GM18867 (cell line): ENCODE results near the gene CFAP161.

ENCODE experiments used
- ATAC-seq: cut with Tn5 transposase; IDR thresholded peaks from one replicate; pipeline ENCODE4 v1.9.1; 2021; ENCODE audit warnings: mild to moderate bottlenecking, moderate library complexity; ENCODE audit not compliant: unreplicated experiment

Gene CFAP161, protein sequence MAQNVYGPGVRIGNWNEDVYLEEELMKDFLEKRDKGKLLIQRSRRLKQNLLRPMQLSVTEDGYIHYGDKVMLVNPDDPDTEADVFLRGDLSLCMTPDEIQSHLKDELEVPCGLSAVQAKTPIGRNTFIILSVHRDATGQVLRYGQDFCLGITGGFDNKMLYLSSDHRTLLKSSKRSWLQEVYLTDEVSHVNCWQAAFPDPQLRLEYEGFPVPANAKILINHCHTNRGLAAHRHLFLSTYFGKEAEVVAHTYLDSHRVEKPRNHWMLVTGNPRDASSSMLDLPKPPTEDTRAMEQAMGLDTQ

DNA sequence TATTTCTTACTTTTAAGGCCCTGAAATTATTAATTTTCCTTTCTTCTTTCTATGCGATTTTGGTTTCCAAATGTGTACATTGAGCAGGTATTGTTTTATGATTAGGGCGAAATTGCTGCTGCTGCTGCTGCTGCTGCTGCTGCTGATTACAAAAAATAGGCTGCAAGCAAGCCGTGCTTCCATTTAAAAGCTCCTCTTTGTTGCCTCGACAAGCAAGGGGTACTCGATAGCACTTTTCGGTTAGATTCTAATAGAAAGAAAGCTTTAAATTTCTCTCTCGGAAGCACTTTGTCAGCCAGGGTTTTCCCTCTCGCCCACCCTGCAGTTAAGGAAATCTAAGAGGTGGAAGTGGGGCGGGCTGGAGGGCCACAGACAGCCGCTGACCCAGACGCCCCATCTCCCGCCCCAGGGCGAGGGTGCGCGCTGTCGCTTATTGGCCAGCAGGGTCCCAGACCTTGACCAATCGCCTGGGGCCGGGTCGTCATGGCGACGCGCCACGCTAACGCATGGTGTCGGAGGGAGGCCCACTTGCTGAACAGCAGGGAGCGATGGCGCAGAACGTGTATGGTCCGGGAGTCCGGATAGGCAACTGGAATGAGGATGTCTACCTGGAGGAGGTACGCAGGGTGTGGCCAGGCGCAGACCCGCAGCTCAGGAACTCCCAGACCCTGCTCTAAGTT lies at the start of gene CFAP161:
TSS of gene CFAP161 (plus strand) at position 489 of the 680 bp plus-strand sequence. CDS start at position 549, 60 bp downstream.
- ATAC-seq: no peak

DNA sequence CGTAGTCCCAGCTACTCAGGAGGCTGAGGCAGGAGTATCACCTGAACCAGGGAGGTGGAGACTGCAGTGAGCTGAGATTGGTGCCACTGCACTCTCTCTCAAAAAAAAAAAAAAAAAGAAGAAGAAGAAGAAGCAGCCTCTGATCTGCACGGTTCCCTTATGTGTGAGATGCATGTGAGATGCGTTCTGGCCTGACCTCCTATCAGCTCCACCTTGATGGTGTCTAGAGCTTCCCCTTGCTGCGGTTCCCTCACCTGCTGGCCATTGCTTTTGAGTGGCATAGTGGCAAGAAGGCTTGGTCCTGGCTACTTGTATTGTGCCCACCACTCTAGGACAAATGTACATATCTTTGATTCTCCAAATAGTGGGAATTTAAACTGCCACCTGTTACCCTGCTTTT lies 49.4 kb upstream of the CFAP161 start:
- ATAC-seq: no peak

DNA sequence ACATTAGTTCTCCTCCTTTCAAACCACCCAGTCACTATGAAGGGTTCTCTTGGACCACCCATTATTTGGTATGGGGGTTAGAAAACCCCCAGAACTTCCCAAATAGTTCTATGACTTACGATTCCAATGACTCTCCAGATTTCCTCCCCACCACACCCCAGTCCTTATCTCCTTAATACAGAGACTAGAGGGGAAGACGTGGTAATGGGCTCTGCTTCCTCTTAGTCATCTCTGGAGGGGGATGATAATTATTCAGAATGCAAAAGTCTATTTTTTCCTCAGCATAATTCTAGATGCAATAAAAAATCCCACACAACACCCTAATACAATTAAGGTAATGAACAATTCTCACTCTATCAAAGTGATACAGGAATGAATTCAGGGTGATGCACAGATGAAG lies 48.9 kb upstream of the CFAP161 start:
- no peak for ATAC-seq

DNA sequence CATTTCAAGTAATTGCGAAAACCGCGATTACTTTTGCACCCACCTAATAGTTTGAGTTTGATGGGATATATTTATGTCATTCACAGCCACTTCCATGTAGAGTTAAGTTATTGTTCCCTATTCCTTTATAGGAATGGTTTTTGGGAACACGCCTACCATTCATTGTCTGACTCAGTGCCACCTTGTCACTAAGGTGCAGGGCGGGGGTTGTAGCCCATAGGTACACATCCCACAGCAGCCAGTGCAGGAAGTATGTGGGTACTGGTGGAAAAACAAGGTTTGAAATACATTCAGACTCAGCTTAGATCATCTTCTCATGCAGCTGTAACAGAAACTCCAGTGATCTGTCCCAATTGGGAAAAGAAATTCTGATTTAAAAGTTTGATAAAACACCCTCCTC lies 48.2 kb upstream of the CFAP161 start:
- no peak for ATAC-seq

DNA sequence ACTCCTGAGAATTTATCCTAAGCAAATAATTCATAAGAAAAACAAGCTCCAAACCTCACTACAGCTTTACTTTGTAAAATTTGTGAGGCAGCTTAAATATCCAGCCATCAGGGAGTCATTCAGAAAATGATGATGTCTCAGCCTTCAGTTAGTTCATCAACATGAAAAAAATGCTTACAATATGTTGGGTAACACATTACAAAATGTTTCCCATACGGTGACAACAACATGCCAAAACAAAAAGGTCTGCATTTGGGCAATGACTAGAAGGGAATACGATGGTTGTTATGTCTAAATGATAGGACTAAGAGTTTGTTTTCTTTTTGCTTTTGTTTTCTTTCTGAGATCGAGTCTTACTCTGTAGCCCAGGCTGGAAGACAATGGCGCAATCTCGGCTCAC lies 47.0 kb upstream of the CFAP161 start:
- no peak for ATAC-seq

DNA sequence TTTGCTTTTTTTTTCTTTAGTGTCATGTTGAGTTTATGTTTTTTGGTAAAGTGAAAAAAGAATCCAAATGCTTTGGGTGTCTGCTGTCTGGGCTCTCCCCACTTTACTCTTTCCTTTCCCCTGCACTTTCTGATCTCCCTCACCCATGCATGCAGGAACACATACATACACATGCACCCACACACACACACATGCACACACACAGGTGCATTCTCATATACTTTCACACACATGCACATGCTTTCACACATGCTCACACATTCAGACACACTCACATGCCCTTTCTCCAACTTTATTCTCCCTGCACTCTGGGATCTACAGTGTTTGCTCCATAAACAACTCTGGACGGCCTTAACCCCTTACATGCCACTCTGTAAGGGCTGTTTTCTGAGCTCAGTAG lies 46.4 kb upstream of the CFAP161 start:
- no peak for ATAC-seq

DNA sequence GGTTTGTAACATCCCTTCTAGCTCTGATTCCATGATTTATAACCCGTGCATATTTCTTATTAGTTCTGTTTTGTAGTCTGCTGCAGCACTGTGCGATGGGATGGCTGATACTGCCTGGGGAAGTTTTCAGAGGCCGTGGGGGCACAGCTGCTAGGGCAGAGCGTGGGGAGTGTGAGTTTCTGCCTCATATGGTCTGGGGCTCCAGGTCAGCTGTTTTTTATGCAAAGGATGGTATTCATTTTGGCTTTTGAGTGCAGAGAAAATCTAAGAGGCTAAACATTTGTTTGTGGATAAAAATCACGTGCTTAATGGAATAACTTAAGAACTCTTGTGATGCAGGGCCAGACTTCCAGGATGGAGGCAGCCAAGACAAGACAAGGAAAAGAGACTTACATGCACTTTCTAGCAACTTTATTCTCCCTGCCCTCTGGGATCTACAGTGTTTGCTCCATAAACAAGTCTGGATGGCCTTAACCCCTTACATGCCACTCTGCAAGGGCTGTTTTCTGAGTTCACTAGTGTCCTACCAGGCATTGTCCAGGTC lies 45.5 kb upstream of the CFAP161 start:
- no peak for ATAC-seq

DNA sequence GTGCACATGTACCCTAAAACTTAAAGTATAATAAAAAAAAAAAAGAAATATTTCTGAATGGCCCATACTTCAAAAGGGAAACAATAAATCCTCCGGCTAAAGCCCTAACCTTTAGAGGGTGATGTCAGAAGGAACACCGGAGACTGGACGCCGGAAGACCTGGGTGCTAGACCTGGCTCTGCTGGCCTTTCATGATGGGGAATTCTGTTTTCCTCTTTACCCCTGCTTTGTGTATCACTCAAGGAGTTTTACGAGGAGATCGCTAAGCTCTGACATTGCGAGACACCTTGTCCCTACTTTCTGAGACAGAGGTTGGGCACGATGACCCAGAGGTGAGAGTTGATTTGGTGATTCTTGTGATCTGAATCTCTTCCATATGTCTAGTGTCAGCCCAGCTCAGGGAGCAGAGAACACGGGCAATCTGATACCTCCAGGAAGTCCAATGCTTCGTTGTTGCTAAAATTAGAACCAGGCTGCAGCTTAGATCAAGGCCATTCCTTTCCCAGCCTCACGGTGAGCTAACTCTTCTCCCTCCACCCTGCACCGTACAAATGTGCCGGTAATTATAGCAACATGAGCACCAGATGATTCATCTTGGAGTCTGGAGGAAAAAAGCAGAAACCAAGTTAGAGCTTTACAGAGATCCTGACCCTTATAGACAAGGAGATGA lies 42.0 kb upstream of the CFAP161 start:
- no peak for ATAC-seq

DNA sequence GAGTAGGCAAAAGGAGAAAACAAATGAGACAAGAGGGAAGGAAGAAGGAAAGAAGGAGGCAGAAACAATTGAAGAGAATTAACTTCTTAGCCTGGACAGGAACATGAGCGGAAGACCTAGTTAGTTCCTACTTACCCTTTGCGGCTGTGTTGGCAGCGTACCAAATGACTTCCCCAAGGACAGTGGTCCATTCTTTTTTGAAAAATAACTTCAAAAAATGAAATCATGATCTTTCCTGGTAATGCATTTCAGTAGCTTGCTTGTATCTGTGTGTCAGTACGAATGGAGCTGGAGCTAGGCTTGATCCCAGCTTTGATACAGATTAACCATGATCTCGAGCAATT lies 41.5 kb upstream of the CFAP161 start:
- ATAC-seq: no peak

DNA sequence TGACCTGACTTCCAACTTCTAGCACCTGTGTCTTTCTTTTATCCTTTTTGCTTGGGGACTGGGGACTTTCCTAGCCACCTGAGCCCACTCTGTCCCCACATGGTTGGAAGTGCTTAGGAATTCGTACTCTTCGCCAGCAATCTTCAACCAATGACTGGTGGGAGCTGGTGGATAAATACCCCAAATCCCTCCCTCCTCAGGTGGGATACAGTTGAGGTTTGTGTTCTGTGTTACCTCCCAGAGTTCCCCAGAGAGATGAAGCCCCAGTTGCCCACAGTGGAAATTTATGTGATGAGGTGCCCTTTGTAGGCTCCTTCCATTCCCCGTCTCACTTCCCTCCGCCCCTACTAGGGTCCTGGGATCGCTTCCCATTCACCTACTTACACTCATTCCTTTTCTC lies 40.1 kb upstream of the CFAP161 start:
- no peak for ATAC-seq

DNA sequence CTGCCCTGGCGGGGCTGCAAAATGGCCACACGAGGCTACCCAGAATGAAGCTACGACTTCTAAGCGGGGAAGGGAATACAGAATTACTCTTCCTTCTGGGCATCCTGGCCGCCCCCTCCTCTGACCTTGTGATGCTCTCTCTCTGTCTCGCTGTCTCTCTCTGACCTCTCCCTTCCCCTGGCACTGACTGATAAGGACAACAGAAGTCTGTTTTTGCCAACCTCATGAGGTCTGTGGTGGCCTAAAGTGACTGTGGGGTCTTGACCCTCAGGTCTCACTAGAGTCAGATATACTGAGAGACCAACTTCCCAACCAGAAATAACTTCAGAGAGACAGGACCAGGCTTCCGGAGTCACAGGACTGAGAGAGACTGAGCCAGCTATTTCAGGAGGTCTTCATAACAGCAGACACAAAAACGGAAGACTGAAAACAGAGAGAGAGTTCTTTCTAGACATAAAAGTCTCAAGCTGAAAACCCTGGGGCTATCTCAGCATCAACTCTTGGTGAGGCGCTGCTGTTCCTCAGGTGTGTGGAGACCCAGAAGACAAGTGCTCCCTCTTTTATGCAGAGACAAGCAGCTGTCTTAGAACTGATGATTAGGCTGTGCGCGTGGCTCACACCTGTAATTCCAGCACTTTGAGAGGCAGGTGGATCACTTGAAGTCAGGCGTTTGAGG lies 38.2 kb upstream of the CFAP161 start:
- ATAC-seq: no peak

DNA sequence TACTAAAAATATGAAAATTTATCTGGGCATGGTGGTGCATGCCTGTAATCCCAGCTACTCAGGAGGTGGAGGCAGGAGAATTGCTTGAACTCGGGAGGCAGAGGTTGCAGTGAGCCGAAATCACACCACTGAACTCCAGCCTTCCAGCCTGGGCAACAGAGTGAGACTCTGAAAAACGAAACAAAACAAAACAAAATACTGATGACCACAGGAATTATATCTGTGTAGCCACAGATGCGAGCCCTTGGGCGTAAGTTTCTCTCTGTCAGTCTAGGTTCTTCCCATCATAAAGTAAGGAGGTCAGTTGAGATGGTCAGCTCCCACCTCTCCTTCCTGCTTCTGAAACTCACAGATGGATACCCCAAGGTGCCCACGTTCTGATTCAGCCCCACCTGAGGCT lies 37.7 kb upstream of the CFAP161 start:
- ATAC-seq: no peak

DNA sequence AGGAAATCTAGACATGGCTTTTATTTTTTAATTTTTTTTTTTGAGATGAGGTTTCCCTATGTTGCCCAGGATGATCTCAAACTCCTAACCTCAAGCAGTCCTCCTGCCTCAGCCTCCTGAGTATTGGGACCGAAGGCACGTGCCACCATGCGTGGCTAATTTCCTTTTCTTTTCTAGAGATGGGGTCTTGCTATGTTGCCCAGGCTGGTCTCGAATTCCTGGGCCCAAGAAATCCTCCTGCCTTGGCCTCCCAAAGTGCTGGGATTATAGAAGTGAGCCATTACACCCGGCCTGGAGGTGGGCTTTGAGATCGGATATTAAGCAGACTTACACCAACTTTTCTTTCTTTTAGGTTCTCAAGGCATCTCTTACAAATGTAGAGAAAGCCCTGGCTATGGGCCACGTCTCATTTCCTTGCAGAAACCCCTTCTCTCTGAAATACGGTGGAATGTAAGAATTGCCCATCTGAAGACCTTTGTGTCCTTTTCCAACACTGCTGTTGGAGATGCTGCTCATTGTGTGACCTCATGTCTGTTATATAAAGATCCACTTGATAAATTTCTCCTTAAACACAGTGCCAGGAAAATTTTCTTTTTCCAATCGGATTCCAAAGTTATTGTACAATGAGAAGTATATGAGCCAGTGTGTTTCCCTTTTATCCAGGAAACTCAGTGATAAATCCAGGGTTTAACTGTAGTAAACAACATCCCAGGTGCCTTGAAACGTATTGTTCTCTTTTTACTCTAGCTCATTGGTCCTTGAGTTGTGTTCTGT lies 36.8 kb upstream of the CFAP161 start:
- ATAC-seq: no peak

DNA sequence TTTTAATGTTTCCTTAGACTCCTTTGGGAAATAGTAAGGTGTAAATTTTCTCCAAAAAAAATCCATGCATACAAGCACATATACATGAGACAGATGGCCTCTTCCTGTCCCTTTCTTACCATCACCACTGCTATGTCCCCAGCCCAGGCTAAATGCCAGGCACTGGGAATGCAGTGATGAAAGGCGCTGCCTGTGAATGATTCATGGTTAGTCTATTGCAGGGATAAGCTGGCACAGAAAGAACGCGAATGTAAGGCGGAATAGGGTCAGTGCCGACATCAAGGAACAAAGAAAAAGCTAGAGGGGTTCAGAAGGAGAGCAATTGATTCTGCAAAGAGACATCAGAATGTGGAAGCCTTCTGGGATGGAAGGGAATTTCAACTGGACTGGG lies 36.2 kb upstream of the CFAP161 start:
- ATAC-seq: no peak

DNA sequence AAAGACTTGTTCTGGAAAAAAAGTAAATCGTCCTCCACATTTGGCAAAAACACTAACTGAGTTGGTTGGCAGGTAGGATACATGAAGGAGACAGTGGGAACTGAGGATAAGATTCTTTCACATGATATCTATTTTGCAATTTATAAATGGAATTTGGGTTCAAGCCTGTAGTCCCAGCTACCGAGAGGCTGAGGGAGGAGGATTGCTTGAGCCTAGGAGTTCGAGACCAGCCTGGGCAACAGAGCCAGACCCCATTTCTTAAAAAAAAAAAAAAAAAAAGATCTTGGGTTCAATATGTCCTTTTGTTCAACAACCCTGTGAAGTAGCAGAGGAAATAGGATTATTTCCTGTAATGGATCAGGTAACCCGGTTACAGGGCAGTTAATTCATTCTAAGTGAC lies 35.7 kb upstream of the CFAP161 start:
- no peak for ATAC-seq

DNA sequence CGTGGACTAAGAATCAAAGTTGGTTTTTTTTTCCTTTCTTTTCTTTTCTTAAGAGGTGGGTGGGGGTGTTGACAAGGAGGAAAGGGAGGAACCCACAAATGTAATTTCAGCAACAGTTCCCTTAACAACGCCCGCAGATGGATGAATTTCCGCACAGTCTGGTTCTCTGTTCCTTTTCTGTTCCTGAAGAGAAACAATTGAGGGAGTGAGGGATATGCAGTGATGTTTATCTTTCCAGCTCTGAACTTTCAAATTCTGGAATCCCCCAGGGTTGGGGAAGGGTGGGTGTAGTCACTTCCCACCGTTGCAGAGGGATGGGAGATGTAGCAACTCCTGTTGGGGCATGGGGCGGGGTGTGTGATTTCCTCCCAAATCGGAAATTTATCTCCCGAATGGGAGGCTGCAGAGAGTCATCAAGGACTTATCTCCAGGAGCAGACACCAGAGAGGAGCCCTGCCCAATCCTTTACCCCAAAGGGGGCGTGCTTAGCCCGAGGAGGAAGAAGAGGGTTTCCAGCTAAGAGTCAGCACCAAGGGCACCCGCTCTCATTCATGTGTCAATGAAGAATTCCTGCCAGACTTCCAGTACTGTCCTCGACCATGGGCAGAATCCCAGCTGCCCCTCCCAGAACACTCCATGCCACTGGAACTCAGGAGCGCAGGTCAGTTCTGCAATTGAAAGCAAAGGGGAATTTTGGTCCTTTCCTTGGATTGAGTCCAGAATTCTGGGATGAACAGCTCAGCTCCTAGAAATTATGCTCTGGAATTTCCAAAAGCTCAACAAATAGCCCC lies 35.0 kb upstream of the CFAP161 start:
- ATAC-seq: no peak

DNA sequence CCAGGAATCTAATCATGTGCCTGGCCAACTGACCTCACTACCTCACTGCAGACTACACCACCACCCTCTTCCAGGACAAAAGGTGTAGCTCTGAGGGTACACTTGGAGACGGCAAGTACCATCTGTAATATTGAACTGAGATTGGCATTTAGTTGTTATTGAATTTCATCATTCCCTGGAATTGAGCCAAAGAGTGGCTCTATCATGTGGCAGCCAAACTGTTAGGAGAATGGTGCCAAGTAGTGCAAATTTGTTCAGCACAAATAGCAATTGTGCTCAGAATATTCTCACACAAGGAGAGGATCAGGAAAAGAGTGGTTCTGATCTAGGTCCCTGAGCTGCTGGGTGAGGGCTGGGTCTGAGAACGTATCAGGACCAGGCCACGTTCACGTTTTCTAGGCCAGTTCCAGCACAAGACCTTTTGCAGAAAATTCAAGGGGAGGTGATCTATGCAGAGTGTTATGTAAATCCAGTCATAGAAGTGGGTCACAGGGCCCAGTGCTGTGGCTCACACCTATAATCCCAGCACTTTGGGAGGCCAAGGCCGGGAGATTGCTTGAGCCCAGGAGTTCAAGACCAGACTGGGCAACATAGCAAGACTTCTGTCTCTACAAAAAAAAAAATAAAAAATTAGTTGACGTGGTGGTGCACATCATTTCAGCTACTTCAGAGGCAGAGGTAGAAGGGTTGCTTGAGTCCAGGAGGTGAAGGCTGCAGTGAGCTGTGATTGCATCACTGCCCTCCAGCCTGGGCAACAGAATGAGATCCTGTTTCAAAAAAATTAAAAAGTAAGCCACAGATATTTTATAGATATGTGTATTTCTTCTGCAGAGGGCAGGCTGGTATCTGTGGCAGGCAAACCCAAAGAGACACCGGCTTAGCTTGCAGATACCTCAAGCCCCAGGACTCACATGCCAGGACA lies 31.9 kb upstream of the CFAP161 start:
- ATAC-seq: no peak

DNA sequence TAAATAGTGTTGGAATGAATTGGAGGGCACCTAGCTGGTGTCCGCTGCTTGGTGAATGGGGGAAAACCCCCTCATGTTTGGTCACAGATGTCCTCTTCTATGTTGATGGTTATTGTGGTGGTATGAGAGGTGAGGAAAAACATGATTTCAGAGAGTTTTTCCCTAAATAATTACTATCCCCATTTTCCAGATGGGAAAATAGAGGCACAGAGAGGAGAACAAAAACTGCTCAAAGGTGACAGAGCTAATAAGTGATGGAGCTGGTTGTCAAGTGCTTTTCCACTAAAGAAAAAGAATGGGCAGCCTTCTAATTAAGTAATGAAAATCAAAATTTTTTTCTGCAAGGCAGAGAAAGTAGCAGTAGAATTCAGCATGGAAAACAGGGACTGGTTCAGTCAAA lies 30.2 kb upstream of the CFAP161 start:
- ATAC-seq: no peak

DNA sequence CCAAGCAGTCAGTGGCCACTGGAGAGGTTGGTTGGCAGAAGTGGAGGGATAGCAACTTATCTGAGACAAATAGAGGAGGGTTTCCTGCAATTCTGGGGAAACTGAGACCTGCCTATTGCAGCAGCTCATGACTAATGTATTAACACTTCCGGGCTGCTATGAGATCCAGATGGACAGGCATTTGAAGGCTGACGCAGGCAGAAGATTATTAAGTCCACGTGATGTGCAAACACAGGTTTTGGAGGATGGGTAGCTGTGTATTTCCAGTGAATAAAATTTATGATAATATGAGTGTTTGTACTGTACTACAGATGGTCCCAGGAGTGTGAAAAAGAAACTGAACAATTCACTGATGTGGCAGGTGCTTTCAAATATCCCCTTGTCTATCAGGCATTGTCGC lies 28.5 kb upstream of the CFAP161 start:
- ATAC-seq: no peak
